ENCODE measurements around the gene SRPK2. TPM values are rescaled to one million over a fixed set of nuclear protein-coding genes. Genes with fewer than 3 reads are reported as not detected.
A peak's percentile ranks its signal among the peaks of the same experiment; 100 is the strongest.

The SRPK2 gene
- total and polyA plus RNA-seq, 2 donors = 23.0 to 45.6 TPM

DNA sequence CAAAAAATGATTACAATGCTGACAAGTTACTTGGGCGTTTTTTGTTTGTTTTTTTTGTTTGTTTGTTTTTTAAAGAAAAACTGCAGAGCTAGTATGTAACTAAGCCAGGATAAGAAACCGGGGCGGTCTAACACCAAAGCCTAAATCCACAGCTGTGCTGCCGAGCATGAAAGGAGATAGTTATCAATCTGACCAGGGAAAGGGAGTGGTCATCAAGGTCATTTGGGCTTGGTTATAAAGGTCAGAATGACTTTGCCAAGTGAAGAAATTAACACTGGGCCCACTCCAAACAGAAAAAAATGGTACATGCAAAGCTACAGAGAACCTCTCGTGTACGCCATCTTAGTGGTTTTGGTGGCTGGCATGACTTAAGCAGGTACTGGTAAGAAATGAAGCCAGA lies 104.7 kb downstream of the SRPK2 start:
- H3K27ac ChIP-seq (ENCODE audit: low read depth in 1 of 2, low read length in 1 of 2) = no peak overlapping the region
- DNase-seq (ENCODE audit: low read depth in 6 of 9, low spot score in 9 of 9) = no peak
- H3K9me3 ChIP-seq (ENCODE audit: control insufficient read depth in 2 of 2, insufficient read depth in 1 of 2, low read length in 1 of 2) = peaks cover 0 to 2% of the 10 kb centered on the region in 2 donors
- H3K4me1 ChIP-seq (ENCODE audit: control insufficient read depth in 2 of 2, insufficient read depth in 2 of 2, low read length in 2 of 2) = peaks cover 2 to 8% of the 10 kb centered on the region in 2 donors
- no peak overlapping the region for H3K4me3 ChIP-seq (ENCODE audit: low read length in 2 of 2)
- H3K27me3 ChIP-seq (ENCODE audit: control insufficient read depth in 2 of 2, insufficient read depth in 1 of 2, low read length in 1 of 2) = no peaks in the 10 kb centered on the region
- 95% methylated on average over 6 of the region's 6 CpGs for WGBS
- H3K36me3 ChIP-seq (ENCODE audit: control insufficient read depth in 2 of 2, insufficient read depth in 2 of 2, low read length in 1 of 2) = no peaks in the 10 kb centered on the region

DNA sequence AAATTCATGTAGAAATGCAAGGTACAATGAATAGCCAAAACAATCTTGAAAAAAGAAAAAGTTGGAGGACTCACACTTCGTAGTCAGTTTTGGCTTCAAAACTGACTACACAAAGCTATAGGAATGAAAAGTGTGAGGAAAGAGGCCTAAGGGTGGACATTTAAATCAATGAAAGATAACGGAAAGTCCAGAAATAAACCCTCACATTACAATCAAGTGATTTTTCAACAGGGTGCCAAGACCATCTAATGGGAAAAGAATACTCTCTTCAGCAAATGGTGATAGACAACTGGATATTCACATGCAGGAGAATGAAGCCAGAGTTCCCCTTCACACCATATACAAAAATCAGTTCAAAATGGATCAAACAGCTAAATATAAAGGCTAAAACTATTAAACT lies 106.8 kb downstream of the SRPK2 start:
- WGBS = 98% methylated on average over 2 of the region's 2 CpGs
- H3K4me1 ChIP-seq (ENCODE audit: control insufficient read depth in 2 of 2, insufficient read depth in 2 of 2, low read length in 2 of 2) = peaks cover 0 to 2% of the 10 kb centered on the region in 2 donors

DNA sequence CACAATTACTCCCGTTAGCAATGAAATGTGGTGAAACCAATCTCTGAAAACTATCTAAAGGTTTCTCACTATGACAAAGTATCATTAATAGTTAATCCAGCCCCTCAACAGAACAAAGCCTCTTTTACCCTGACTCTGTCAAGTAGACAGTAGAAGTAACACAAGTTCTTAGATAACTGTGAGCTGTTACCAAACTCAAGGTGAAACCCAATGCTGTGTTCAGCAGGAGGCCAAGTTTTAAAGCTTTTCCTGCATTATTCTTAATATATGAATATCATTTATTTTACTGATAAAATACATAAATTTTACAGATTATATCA lies 109.1 kb downstream of the SRPK2 start:
- no peaks in the 10 kb centered on the region for H3K36me3 ChIP-seq (ENCODE audit: control insufficient read depth in 2 of 2, insufficient read depth in 2 of 2, low read length in 1 of 2)
- WGBS = 94% methylated on average over 1 of the region's 1 CpG
- peaks cover 0 to 2% of the 10 kb centered on the region in 2 donors for H3K4me1 ChIP-seq (ENCODE audit: control insufficient read depth in 2 of 2, insufficient read depth in 2 of 2, low read length in 2 of 2)
- no peaks in the 10 kb centered on the region for H3K9me3 ChIP-seq (ENCODE audit: control insufficient read depth in 2 of 2, insufficient read depth in 1 of 2, low read length in 1 of 2)
- no peaks in the 10 kb centered on the region for H3K27me3 ChIP-seq (ENCODE audit: control insufficient read depth in 2 of 2, insufficient read depth in 1 of 2, low read length in 1 of 2)
- no peak overlapping the region for H3K27ac ChIP-seq (ENCODE audit: low read depth in 1 of 2, low read length in 1 of 2)
- no peak for DNase-seq (ENCODE audit: low read depth in 6 of 9, low spot score in 9 of 9)
- H3K4me3 ChIP-seq (ENCODE audit: low read length in 2 of 2) = no peak overlapping the region

More for the DNA sequence above, 106.8 kb downstream of the SRPK2 start:
- H3K36me3 ChIP-seq (ENCODE audit: control insufficient read depth in 2 of 2, insufficient read depth in 2 of 2, low read length in 1 of 2) = no peaks in the 10 kb centered on the region
- H3K4me3 ChIP-seq (ENCODE audit: low read length in 2 of 2) = no peak overlapping the region
- H3K9me3 ChIP-seq (ENCODE audit: control insufficient read depth in 2 of 2, insufficient read depth in 1 of 2, low read length in 1 of 2) = peaks cover 0 to 2% of the 10 kb centered on the region in 2 donors
- no peak for DNase-seq (ENCODE audit: low read depth in 6 of 9, low spot score in 9 of 9)
- no peaks in the 10 kb centered on the region for H3K27me3 ChIP-seq (ENCODE audit: control insufficient read depth in 2 of 2, insufficient read depth in 1 of 2, low read length in 1 of 2)
- H3K27ac ChIP-seq (ENCODE audit: low read depth in 1 of 2, low read length in 1 of 2) = no peak overlapping the region

DNA sequence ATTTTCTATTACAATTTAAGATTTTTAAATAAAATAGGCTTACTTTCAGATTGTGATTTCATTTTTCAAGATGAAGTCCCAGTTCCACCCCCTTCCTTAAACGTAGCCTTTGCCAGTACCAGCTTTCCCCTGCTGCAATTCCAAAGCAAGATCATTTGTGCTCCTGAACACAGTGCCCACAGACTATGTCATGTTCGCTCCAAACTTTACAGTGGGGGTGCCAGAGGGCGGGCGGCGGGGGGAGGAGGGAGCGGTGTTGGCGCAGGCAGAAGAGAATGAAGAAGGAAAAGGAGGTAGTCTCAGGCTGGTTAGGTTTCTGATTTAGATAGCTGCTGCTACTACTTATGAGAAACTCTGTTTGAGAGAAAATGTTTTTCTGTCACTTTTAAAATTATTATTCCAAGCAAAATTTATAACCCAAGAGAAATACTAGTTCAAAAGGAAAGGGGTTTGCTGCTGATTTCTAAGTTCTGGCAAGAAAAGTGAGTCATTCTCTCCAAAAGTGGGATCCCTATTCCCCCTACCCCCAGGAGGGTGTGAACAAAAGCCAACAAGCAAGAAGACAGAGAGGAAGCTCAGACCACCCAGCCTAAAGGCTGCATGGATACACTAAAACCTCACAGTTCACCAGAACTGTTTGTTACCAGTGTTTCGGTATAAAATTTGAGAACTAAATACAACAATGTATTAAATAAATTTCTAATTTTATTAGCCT lies 109.6 kb downstream of the SRPK2 start:
- no peak for DNase-seq (ENCODE audit: low read depth in 6 of 9, low spot score in 9 of 9)
- no peaks in the 10 kb centered on the region for H3K9me3 ChIP-seq (ENCODE audit: control insufficient read depth in 2 of 2, insufficient read depth in 1 of 2, low read length in 1 of 2)
- peaks cover 0 to 2% of the 10 kb centered on the region in 2 donors for H3K4me1 ChIP-seq (ENCODE audit: control insufficient read depth in 2 of 2, insufficient read depth in 2 of 2, low read length in 2 of 2)
- H3K4me3 ChIP-seq (ENCODE audit: low read length in 2 of 2) = peak overlapping the region in 1 of 2 donors; percentile 21
- 79% methylated on average over 8 of the region's 8 CpGs for WGBS
- no peak overlapping the region for H3K27ac ChIP-seq (ENCODE audit: low read depth in 1 of 2, low read length in 1 of 2)
- H3K27me3 ChIP-seq (ENCODE audit: control insufficient read depth in 2 of 2, insufficient read depth in 1 of 2, low read length in 1 of 2) = no peaks in the 10 kb centered on the region
- no peaks in the 10 kb centered on the region for H3K36me3 ChIP-seq (ENCODE audit: control insufficient read depth in 2 of 2, insufficient read depth in 2 of 2, low read length in 1 of 2)

DNA sequence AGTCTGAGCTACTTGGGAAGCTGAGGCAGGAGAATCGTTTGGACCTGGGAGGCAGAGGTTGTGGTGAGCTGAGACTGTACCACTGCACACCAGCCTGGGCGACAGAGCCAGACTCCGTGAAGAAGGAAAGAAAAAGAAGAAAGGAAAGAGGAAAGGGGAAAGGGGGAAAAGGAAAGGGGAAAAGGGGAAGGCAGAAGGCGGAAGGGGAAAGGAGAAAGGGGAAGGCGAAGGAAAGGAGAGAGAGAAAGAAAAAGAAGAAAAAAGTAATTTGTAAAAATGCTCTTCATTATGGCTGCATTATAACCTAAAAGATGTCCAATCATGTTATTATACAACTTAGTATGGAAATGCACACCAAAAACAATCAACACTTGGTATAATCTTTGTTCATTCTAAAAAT lies 110.2 kb downstream of the SRPK2 start:
- WGBS = 95% methylated on average over 5 of the region's 5 CpGs
- Histone ChIP-seq H3K36me3 (ENCODE audit: control insufficient read depth in 2 of 2, insufficient read depth in 2 of 2, low read length in 1 of 2) (no peaks in the 10 kb centered on the region), H3K27me3 (ENCODE audit: control insufficient read depth in 2 of 2, insufficient read depth in 1 of 2, low read length in 1 of 2) (no peaks in the 10 kb centered on the region), H3K27ac (ENCODE audit: low read depth in 1 of 2, low read length in 1 of 2) (no peak overlapping the region), H3K9me3 (ENCODE audit: control insufficient read depth in 2 of 2, insufficient read depth in 1 of 2, low read length in 1 of 2) (no peaks in the 10 kb centered on the region), H3K4me1 (ENCODE audit: control insufficient read depth in 2 of 2, insufficient read depth in 2 of 2, low read length in 2 of 2) (peaks cover 0 to 2% of the 10 kb centered on the region in 2 donors), H3K4me3 (ENCODE audit: low read length in 2 of 2) (no peak overlapping the region)
- DNase-seq (ENCODE audit: low read depth in 6 of 9, low spot score in 9 of 9) = no peak

DNA sequence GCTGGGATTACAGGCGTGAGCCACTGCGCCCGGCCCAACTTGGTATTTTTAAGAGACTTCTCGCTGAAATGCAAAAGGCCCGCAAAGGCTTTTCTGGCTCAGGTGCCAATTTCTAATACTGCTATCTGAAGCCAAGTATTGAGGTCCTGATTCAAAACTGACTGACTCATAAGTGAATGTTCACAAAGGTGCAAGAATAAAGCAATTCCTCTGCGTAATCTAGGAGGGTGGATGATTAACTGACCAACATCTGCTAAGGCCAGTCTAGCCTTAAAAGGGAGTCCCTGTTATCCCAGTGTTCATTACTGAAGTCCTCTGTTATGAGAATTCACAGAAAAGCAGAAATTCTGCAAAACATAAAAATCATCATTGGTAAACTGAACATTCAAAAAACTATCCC lies 111.4 kb downstream of the SRPK2 start:
- WGBS = 98% methylated on average over 6 of the region's 6 CpGs
- Histone ChIP-seq H3K27ac (ENCODE audit: low read depth in 1 of 2, low read length in 1 of 2) (no peak overlapping the region), H3K36me3 (ENCODE audit: control insufficient read depth in 2 of 2, insufficient read depth in 2 of 2, low read length in 1 of 2) (no peaks in the 10 kb centered on the region), H3K9me3 (ENCODE audit: control insufficient read depth in 2 of 2, insufficient read depth in 1 of 2, low read length in 1 of 2) (no peaks in the 10 kb centered on the region), H3K27me3 (ENCODE audit: control insufficient read depth in 2 of 2, insufficient read depth in 1 of 2, low read length in 1 of 2) (no peaks in the 10 kb centered on the region), H3K4me3 (ENCODE audit: low read length in 2 of 2) (no peak overlapping the region), H3K4me1 (ENCODE audit: control insufficient read depth in 2 of 2, insufficient read depth in 2 of 2, low read length in 2 of 2) (peaks cover 0 to 2% of the 10 kb centered on the region in 2 donors)
- DNase-seq (ENCODE audit: low read depth in 6 of 9, low spot score in 9 of 9) = no peak

DNA sequence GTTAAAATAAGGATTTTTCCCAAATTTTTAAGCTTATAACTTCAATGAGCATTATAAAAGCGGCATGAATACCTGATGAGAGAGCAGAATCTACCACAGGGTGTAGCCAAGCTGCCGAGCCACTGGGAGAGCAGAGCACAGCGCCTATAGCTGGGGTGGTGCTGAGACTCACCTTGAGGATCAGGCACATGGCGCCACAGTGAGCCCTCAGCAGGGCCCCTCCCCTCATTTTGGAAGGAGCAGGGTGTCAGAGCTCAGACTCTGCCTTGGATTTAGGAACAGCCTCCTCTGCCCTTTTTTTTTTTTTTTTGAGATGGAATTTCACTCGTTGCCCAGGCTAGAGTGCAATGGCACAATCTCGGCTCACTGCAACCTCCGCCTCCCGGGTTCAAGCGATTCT lies 118.6 kb downstream of the SRPK2 start:
- no peaks in the 10 kb centered on the region for H3K36me3 ChIP-seq (ENCODE audit: control insufficient read depth in 2 of 2, insufficient read depth in 2 of 2, low read length in 1 of 2)
- 95% methylated on average over 9 of the region's 9 CpGs for WGBS
- DNase-seq (ENCODE audit: low read depth in 6 of 9, low spot score in 9 of 9) = peak in 1 of 9 donors; percentile 31
- H3K4me1 ChIP-seq (ENCODE audit: control insufficient read depth in 2 of 2, insufficient read depth in 2 of 2, low read length in 2 of 2) = peaks cover 3 to 7% of the 10 kb centered on the region in 2 donors
- no peak overlapping the region for H3K4me3 ChIP-seq (ENCODE audit: low read length in 2 of 2)
- H3K9me3 ChIP-seq (ENCODE audit: control insufficient read depth in 2 of 2, insufficient read depth in 1 of 2, low read length in 1 of 2) = no peaks in the 10 kb centered on the region
- no peak overlapping the region for H3K27ac ChIP-seq (ENCODE audit: low read depth in 1 of 2, low read length in 1 of 2)
- H3K27me3 ChIP-seq (ENCODE audit: control insufficient read depth in 2 of 2, insufficient read depth in 1 of 2, low read length in 1 of 2) = no peaks in the 10 kb centered on the region

DNA sequence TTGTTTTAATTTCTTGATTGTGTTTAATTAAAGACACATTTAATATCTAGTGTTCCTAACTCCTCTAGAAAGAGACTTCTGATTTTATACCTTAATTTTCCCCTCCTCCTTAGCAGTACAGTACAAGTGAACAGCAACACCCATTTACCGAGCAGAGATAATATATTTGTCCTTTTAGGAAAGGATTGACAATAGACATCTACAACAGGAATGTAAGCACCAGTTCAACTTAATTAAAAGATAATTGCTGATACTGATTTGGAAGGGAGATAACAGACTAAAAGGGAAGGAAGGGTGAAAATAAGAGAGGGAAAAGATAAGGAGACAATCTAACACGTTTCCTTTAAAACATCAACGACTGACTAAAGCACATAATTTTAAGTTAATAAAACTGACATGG lies 119.3 kb downstream of the SRPK2 start:
- under 1% methylated on average over 3 of the region's 3 CpGs for WGBS
- H3K4me1 ChIP-seq (ENCODE audit: control insufficient read depth in 2 of 2, insufficient read depth in 2 of 2, low read length in 2 of 2) = peaks cover 6 to 7% of the 10 kb centered on the region in 2 donors
- peak overlapping the region in 1 of 2 donors; percentile 87 for H3K27ac ChIP-seq (ENCODE audit: low read depth in 1 of 2, low read length in 1 of 2)
- DNase-seq (ENCODE audit: low read depth in 6 of 9, low spot score in 9 of 9) = no peak
- no peaks in the 10 kb centered on the region for H3K9me3 ChIP-seq (ENCODE audit: control insufficient read depth in 2 of 2, insufficient read depth in 1 of 2, low read length in 1 of 2)
- no peaks in the 10 kb centered on the region for H3K27me3 ChIP-seq (ENCODE audit: control insufficient read depth in 2 of 2, insufficient read depth in 1 of 2, low read length in 1 of 2)
- H3K36me3 ChIP-seq (ENCODE audit: control insufficient read depth in 2 of 2, insufficient read depth in 2 of 2, low read length in 1 of 2) = no peaks in the 10 kb centered on the region
- H3K4me3 ChIP-seq (ENCODE audit: low read length in 2 of 2) = peak overlapping the region; percentile 57 to 79

DNA sequence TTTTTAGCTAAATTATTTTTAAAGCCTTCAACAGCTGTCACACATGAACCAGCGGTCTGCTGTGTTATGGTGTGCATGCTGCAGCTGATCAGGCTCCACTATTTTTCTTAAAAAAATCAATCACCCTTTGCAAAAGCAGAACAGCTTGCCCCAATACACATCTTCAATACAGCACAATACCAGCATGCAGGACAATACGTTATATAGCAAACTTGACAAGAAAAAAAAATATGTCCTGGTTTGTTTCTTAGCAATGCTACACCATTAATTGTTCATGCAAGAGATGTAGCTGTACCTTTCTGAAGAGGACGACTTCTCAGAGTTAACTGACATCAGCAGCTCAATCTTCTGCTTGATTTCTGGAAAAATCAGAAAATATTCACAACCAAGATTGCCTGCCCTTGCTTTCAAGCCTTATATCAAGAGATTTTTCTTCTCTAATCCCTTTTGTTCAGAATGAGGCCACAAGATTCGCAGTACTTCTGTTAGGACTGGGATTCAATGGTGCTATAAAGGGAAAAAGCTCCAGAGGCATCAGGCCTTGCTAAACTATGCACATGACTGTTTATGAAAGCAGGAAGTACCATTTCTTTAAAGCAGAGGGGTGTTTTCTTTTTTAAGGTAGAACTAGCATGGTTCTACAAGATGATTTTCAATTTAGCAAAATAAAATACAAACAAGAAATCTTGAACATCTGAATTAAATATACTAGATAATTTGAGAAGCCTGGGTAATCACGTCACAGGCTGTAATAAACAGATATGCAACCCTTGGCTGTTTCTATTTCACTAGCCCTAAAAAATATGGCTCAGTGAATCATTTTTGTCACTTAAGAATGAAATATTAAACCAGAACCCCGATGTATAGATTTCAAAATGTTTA lies 120.0 kb downstream of the SRPK2 start:
- WGBS = 2% methylated on average over 6 of the region's 6 CpGs
- no peaks in the 10 kb centered on the region for H3K27me3 ChIP-seq (ENCODE audit: control insufficient read depth in 2 of 2, insufficient read depth in 1 of 2, low read length in 1 of 2)
- peaks cover 6 to 10% of the 10 kb centered on the region in 2 donors for H3K4me1 ChIP-seq (ENCODE audit: control insufficient read depth in 2 of 2, insufficient read depth in 2 of 2, low read length in 2 of 2)
- H3K36me3 ChIP-seq (ENCODE audit: control insufficient read depth in 2 of 2, insufficient read depth in 2 of 2, low read length in 1 of 2) = no peaks in the 10 kb centered on the region
- peak overlapping the region; percentile 57 to 79 for H3K4me3 ChIP-seq (ENCODE audit: low read length in 2 of 2)
- H3K27ac ChIP-seq (ENCODE audit: low read depth in 1 of 2, low read length in 1 of 2) = peak overlapping the region; percentile 82 to 87
- DNase-seq (ENCODE audit: low read depth in 6 of 9, low spot score in 9 of 9) = peak; percentile 53 to 88 (median 69)
- H3K9me3 ChIP-seq (ENCODE audit: control insufficient read depth in 2 of 2, insufficient read depth in 1 of 2, low read length in 1 of 2) = no peaks in the 10 kb centered on the region

Data from thymus (tissue), 11 donors.